Fibroblast of the aortic adventitia (primary cell): ENCODE measurements around the gene NPAS2. TPM values are rescaled to one million over a fixed set of nuclear protein-coding genes. Genes with fewer than 3 reads are reported as not detected.

Experiments
- DNase-seq: peaks from one replicate; pipeline ENCODE4 v3.0.0-alpha.2; 2010; ENCODE audit warnings: low read depth
- H3K4me3 ChIP-seq: 2 replicates; pipeline ENCODE4 v1.5.1; 2011; ENCODE audit warnings: low read depth, mild to moderate bottlenecking, control low read depth, low read length, moderate library complexity
- total RNA-seq: library from RNA; depleted of rRNA; stranded (reverse); fragments of >200 nt; gene quantifications from 2 replicates; pipeline ENCODE4 v1.2.3, GENCODE V29; 2012; ENCODE audit warnings: low replicate concordance
- TF ChIP-seq, protein P1 (sequence below): IDR thresholded peaks from 2 replicates; pipeline ENCODE4 v1.5.1; 2011; ENCODE audit warnings: mild to moderate bottlenecking, low read length, control low read depth, inconsistent platforms; ENCODE audit not compliant: insufficient read depth

NPAS2 gene
- total RNA-seq, 1 donor: 24.3 TPM

DNA sequence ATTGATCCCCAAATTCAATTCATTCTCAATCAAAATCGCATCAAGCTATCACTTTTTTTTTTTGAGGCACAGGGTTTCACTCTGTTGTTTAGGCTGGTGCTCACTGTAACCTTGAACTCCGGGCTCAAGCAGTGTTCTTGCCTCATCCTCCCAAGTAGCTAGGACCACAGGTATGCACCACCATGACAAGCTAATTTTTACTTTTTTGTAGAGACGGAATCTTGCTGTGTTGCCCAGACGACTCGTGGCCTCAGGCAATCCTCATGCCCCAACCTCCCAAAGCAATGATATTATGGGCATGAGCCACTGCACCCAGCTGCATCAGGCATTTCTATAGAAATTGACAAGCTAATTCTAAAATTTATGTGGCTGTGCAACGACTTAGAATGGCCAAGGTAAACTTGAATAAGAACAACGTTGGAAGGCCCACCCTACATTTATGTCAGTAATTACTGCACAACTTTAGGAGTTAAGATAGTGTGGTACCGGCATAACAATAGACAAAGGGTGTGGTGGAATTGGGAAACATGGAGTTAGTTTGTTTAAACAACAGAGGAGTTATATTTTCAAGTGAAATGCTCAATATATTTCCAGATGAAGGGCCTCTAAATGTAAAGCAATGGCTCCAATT is 78.2 kb downstream of the NPAS2 start:
- H3K4me3 ChIP-seq: no peak overlapping the region
- no peak for DNase-seq
- TF ChIP-seq, protein P1, sequence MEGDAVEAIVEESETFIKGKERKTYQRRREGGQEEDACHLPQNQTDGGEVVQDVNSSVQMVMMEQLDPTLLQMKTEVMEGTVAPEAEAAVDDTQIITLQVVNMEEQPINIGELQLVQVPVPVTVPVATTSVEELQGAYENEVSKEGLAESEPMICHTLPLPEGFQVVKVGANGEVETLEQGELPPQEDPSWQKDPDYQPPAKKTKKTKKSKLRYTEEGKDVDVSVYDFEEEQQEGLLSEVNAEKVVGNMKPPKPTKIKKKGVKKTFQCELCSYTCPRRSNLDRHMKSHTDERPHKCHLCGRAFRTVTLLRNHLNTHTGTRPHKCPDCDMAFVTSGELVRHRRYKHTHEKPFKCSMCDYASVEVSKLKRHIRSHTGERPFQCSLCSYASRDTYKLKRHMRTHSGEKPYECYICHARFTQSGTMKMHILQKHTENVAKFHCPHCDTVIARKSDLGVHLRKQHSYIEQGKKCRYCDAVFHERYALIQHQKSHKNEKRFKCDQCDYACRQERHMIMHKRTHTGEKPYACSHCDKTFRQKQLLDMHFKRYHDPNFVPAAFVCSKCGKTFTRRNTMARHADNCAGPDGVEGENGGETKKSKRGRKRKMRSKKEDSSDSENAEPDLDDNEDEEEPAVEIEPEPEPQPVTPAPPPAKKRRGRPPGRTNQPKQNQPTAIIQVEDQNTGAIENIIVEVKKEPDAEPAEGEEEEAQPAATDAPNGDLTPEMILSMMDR: no peak

DNA sequence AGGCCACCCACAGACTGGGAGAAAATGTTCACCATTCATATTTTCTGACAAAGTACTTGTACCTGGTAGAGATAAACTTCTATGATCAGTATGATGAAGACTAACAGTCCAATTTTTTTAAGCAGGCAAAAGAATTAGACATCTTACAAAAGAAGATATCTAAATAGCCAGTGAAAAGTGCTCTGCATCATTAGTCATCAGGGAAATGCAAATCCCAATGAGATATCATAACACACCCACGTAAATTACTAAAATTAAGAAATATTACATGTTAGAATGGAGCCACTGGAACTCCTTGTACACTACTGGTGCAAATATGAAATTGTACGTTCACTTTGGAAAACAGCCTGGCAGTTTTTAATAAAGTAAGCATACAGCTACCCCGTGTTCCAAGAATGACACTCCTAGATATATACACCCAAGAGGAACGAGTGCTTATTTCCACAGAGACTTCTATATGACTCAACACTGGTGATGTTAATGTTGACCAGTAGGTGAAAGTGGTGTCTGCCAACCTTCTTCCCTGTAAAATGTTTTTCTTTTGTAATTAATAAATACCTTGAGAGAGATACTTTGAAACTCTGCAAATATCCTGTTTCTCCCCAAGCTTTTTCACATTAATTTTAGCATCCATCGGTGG is 80.3 kb downstream of the NPAS2 start:
- TF ChIP-seq, protein P1: no peak
- no peak overlapping the region for H3K4me3 ChIP-seq
- DNase-seq: no peak

DNA sequence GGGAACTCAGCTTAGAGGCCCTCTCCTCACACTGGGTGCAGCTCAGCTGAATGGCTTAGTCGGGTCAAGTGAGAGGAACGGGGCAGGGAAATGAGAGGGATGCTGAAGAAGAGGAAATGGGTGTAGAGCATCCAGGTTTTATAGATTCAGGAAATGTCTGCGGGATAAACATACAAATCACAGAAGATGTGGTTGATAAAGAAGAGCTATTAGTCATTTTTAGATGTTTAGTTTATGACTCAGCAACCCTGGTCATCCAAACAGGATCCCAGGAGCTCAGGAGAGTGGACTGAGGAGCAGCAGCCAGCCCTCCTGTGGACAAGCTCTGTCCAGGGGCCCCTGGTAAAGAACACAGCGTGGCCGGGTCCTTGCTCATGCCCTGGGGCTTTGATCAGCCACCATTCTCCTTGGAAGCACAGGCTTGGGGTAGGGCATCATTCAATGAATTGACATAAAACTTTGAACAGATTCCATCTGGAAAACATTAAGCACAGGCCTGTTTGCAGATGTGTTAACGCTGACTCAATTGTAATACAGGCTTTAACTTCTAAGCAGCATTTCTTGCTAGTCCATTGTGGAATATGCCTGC is 83.0 kb downstream of the NPAS2 start:
- peak; percentile 97 for DNase-seq
- no peak overlapping the region for H3K4me3 ChIP-seq
- TF ChIP-seq, protein P1: peak; percentile 53

DNA sequence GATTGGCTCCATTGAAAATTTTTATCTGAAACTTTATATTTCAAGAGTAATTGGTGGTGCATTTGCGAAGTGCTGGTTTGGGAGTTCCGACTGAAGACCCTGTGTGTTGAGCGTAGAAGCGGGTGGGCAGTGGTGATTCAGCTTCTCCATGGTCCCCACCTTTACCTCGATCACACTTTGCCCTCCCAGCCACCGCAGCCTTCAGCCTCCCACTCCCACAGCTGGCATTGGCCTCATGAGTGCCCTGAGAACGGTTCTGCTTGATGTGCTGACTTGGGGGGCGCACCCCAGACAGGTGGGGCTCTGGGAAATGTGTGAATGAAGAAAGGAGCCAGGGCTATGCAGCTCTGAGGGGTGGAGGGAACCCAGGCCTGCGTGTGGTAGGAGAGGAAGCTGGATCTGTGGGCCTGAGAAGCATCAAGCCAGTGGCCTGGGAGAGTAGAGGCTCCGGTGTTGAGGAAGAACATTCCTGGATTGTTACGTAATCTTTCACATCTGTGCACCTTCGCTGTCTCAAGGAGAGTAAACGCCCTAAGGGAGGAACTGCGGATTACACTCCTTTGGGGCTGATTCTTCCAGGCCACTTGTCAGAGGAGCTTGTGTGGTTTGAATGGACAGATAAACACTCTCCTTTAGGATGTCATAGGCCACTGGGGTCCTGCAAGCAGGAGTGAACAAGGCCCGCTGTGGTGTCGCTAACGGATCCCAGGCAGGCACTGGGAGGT is 83.8 kb downstream of the NPAS2 start:
- no peak overlapping the region for H3K4me3 ChIP-seq
- no peak for DNase-seq
- TF ChIP-seq, protein P1: no peak

DNA sequence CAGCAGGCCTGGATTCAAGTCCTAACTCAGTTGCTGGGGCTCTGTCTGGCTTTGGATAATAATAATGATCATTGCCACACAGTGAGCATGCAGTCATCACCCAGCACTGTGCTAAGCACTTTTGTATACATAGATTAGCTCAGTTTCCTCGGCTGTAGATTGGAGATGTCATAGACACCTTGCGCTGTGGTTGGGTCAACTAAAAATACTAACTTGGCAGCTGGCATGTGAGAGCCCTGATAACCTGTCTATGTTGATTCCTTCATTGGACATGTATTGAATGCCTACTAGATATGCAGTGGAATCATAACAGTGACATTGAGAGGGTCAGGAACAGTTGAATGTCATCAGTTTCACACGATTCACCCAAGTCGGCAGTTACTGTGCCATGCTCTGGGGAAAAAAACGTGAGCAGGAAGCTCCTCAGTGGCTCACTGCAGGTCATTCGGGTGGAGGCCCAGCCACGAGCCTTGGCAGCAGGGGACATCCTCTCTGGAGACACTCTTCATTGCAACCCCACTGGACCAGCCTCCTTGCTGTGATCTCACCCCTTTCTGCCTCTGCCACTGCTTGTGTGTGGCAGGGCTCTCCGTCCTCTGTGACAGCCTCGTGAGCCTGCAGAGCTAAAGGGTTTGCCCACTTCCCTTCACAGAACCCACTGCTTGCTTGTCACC is 85.3 kb downstream of the NPAS2 start:
- TF ChIP-seq, protein P1: no peak
- DNase-seq: no peak
- H3K4me3 ChIP-seq: no peak overlapping the region

DNA sequence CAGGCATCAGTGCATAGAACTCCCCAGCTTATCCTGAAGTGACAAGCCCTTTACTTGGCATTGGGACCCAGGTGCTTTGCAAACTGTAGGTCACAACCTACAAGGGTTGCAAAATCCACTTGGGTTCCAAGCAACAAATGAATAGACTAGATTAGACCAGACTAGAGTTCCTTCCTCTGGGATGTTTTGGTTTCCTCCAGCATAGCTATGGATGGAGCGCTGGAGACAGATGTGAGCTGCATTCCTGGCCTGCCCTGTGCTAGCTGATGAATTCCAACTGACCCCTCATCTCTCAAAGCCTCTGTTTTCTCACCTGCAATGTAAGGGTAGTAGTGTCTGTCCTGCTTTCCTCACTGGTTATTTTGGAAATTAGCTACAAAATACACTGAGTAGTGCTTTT is 86.2 kb downstream of the NPAS2 start:
- TF ChIP-seq, protein P1: no peak
- no peak for DNase-seq
- no peak overlapping the region for H3K4me3 ChIP-seq
